GM12864 (cell line): Measurements from ENCODE around the gene CD58.

Experiments
- DNase-seq: peaks from one replicate; pipeline ENCODE4 v3.0.0-alpha.2; 2011; ENCODE audit warnings: low read depth
- H3K4me3 ChIP-seq: 2 replicates; pipeline ENCODE4 v1.5.1; 2011; ENCODE audit warnings: mild to moderate bottlenecking, low read depth, low read length, control low read depth
- CTCF ChIP-seq: IDR thresholded peaks from 2 replicates; pipeline ENCODE4 v1.5.1; 2011; ENCODE audit warnings: low read depth, mild to moderate bottlenecking, moderate library complexity, low read length, control low read depth, inconsistent platforms; ENCODE audit errors: missing control alignments

CD58 gene

GRCh38 chr1:116487031-116487430, 83.8 kb downstream of the CD58 start:
- no peak for DNase-seq
- no peak overlapping the region for H3K4me3 ChIP-seq
- no peak for TF ChIP-seq CTCF

- H3K4me3 ChIP-seq, result no peak overlapping the region
- TF ChIP-seq CTCF, result no peak
- no peak for DNase-seq
Measured at GRCh38 chr1:116486424-116486823, 84.4 kb downstream of the CD58 start.

- no peak for TF ChIP-seq CTCF
- DNase-seq, result no peak
- H3K4me3 ChIP-seq, result no peak overlapping the region
Measured at GRCh38 chr1:116485976-116486375, 84.8 kb downstream of the CD58 start.

- TF ChIP-seq CTCF, result peak; percentile 93
- peak; percentile 52 for DNase-seq
- H3K4me3 ChIP-seq, result no peak overlapping the region
Measured at GRCh38 chr1:116485071-116485735, 85.6 kb downstream of the CD58 start.

- TF ChIP-seq CTCF, result no peak
- H3K4me3 ChIP-seq, result no peak overlapping the region
- DNase-seq, result no peak
Measured at GRCh38 chr1:116483481-116484309, 87.1 kb downstream of the CD58 start.

- DNase-seq, result no peak
- H3K4me3 ChIP-seq, result no peak overlapping the region
- TF ChIP-seq CTCF, result no peak
Measured at GRCh38 chr1:116482490-116482889, 88.3 kb downstream of the CD58 start.
